Bone marrow (tissue), 2 donors: ENCODE data around the gene VCPKMT.
"Not testable (repeated sequence)": the region's sequence is repeated elsewhere in the genome, so short reads cannot be mapped to it uniquely, and the experiment has no call there.

Experiments
- DNase-seq, 2 donors: peaks; one replicate each; lab custom pipeline; 2025; lab: John Stamatoyannopoulos, UW

The VCPKMT gene

DNA sequence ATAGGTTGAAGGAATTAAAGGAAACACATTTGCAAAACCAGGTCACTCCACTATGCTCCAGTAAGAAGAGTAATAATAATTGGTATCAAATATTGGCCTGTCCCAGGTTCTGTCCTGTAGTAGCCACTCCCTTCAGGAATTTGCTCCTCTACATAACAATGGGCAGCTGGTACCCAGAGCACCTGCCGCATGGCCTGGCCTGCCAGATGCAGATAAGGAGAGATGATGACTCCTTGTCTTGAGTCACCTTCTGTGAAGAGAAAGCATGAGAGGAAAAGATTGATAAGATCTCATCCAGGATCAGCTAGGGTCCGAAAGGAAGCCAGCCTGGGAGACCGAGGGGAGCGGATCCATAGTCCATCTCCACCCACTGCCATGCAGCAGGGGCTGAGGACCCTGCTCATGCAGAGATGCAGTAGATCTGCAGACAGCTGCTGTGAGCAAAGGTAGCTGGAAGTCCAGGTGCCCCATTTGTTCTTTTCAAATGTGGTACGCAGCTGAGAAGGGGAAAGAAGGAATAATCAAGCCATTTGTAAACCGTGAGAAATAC is 24.3 kb downstream of the VCPKMT start:
- no peak for DNase-seq

DNA sequence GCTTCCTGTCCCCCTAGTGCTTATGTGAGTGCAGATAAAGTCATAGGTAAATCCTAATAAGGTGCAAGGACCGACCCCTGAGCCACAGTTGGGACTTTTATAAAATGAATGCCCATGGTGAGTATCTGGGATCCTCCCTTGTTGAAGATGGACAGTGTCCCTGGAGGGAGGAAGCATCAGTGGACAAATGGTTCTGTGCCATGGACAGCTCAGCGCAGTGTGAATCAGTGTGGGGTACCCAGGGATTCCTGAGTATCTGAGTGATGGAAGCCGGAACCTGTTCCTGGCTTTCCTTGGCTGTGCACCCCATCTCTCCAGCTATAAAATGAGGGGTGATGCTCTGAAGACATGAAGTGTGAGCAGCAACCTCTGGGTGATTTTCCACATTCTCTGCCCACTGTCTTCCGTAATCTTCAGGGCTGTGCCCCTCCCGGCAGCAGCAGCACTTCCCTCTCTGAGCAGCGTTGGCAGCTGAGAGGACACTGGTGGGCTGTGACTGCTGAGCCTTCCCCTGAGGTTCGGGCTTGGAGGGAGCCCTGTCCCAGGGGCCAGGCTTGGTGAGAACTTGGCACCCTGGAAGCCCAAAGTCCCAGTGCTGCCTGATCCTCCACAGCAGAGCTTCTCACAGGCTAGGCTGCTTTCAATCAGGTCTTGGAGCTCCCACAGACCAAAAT is 25.0 kb downstream of the VCPKMT start:
- no peak for DNase-seq

DNA sequence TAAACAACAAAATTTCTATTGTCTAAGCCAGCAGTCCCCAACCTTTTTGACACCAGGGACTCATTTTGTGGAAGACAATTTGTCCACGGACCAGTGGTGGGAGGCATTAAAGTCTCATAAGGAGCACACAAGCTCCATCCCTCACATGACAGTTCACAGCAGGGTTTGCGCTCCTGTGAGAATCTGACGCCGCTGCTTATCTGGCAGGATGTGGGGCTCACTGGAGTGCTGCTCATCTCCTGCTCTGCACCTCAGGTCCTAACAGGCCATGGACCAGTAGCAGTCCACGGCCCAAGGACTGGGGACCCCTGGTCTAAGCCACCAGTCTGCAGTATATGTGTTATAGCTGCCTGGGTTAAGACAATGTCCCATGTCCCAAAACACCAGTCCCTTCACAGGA is 27.2 kb downstream of the VCPKMT start:
- DNase-seq = no peak

DNA sequence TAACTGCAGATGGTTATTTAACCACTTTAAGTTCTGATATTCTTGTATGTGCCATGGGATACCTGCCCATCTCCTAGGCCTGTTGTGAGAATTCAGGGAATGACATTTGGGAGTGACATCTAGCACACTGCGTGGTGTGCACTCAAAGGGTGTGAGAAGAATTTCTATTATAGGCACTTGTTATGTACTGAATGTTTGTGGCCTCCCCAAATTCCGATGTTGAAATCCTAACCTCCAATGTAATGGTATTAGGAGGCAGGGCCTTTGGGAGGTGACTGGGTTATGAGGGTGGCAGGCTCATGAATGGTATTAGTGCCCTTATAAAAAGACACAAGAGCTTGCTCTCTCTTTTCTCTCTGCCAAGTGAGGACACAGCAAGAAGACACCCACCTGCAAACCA is 27.6 kb downstream of the VCPKMT start:
- no peak for DNase-seq

DNA sequence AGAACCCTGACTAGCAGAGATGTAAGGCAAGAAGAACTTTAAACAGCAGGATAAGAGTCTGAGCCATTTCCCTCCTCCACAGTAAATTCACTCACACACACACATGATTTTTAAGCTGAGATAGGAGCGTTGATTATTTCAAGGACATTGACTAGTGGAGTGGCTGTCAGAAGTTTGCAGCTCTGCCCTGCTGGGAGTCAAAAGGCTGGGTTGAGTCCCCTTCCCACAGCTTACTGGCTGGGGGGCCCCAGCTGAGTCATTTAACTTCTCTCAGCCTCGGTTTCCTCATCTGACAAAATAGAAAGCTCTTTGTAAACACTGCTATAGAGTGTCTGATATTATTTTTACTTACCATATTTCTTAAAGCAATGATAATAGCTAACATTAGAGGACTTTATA is 28.3 kb downstream of the VCPKMT start:
- no peak for DNase-seq

DNA sequence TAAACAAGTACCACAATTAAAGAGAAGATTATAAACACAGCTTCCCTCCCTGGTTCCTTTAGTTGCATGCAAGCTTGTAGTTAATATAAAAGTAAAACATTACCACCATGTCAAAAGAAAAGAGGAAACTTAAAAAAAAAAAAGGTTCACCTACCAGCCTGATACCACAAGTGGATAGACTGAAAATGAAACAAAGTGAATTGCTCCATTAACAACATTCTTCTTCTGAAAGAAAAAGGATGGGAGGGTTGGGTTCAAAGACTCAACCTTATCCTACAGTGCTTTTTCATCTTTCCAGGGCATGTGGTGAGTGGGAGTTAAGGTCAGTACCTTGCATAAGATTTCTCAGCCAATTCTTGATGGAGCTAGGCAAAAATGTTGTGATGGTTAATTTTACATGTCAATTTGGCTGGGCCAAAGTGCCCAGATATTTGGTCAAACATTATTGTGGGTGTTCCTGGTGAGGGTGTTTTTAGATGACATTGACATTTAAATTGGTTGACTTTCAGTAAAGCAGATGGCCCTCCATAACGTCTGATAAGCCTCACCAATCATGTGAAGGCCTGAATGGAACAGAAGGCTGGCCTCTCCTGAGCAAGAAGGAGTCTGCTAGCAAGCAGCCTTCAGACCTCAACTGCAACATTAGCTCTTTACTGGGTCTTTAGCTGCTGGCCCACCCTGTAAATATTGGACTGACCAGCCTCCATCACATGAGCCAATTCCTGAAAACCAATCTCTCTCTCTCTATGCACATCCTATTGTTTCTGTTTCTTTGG is 28.8 kb downstream of the VCPKMT start:
- DNase-seq = peak in 1 of 2 donors; percentile 49

DNA sequence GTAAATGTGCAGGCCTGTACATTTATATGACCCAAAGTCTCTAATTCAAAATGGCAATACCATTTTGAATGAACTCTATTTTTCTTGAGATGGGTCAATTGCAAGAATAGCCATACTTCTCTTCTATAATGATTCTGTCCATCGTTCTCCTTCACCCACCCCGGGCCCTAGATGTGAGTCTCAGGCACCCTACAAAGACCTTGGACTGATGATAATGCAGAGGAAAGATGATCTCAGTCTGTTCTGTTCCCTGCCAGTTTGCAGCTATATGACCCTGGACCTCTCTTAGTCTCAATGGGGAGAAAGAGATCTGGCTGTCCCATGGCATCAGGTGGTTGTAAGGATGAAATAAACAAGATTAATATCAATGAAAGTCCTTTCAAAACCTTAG is 30.1 kb downstream of the VCPKMT start:
- no peak for DNase-seq

DNA sequence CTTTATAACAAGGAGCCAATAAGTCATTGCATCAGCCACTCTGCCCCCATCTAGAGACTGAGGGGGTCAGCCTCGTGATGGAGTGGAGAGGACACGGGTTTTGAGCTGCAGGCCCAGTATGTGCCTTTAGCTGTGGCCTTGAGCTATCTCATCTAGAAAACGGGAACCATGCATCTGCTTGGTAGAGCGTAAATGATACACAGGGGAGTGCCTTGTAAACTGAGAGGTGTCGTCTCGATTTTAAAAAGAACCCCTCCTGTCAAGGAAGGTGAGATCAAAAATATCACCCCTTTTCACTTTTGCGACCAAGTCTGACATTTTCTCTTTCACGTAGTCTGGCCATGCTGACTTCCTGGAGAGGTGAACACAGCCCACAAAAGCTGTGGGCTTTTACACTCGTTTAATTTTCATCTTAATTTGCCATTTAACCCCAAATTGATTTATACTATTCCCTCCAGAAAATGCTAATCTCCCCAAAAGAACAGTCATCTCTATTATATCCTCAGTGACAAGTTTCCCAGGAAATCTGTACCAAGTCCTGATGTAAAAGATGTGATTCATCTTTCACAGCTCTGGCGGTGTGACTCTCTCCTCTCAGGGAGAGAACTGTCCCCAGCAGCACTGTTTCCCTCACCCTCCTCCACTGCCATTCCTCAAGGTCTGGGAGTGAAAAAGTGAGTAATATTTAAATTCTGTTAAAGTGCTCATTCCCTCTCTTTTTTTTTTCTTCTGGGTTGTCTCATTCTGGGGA is 30.6 kb downstream of the VCPKMT start:
- DNase-seq = no peak

DNA sequence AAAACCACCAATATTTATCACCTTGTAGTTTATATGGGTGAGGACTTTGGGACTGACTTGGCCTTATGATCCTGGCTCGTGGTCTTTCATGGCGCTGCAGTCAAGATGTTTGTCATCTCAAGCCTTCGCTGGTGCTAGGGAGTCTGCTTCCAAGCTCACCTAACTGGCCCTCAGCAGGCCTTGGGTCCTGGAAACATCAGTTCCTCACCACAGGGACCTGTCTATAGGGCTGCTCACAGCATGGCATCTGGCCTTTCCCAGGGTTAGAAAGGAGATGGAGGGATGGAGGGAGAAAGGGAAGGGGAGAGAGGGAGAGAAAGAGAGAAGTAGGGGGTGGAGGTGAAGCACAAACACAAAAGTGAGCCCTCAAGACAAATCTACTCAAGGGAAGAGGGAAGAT is 31.7 kb downstream of the VCPKMT start:
- no peak for DNase-seq

DNA sequence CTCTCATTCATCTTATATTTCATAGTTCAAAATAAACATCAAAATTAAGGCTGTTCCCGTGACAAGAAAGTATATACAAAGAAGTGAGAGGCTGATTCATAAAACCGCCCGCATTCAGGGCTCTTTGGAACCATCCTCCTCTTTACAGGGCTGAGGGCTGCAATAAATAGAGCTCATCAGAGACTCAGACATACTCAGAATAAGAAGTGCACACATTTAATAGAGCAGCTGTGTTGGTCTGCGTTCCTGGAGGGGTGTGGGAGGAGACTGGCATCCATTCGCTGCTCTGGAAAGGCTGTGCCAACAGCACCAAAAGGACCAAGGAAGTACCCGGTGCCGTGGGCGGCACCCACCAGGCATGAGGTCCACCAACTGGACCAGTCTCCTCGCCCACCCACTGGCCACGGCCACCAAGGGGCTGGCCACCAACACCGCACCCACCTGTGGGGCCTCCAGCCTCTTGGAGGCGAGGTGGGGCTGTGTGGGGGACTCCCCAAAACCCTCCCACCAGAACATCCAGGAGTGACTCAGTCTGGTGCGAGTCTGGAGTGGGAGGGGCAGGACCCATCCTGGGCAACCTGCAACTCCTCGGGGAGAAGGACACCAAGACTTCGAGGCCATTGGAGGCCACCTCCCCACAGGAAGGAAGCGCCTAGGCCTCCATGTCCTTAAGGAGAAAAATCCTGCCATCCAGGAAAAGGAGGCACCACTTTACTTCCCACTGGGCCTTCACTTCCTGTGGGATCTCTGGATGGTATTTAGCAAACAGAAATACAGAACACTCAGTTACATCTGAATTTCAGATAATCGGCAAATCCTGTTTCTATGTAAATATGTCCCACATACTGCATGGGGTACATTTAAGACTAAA is 32.7 kb downstream of the VCPKMT start:
- DNase-seq = no peak

DNA sequence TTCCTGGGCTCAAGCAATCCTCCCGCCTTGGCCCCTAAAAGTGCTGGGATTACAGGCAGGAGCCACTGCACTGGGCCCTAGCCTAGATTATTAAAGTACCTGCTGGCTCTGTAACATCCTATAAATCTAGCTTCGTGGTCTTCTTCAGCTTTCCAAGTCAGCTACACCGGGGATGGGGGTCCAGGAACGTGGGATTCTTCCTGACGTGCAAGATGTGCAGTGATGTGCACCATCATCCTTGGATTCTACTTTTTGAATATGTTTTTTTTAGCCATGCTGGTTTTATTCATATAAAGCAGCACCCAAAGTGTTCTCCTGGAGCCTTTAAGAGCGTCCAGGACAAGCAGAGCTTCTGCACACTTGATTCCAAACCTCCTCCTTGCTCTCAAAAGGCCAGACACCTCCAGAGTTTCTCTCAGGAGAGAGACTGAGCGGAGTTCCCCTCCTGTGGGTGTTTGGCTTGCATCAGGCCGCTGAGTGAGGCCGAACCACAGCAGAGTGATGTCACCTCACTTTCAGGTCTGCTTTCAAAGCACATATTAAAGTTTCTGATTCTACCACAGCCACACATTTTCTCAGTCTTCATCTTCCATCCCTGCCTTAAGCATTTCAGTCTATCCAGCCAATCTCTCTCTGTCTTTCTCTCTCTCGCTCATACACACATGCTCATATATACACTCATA is 33.4 kb downstream of the VCPKMT start:
- DNase-seq = peak in 1 of 2 donors; percentile 9

DNA sequence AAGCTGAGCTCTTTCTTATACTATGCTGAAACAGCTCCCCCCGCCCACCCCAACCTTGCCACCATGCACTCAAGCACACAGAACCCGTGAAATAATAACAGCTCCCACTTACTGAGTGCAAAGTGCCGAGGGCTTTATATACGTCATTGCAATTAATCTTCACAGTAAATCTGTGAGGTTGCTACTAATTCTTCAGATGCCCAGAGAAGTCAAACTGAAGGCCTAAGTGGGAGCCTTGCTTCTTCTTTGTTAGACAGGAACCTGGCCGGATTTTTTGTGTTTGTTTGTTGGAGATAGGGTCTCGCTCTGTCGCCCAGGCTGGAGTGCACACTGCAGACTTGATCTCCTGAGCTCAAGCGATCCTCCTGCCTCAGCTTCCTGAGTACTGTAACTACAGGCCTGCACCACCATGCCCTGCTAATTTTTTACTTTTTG is 34.0 kb downstream of the VCPKMT start:
- DNase-seq = no peak

DNA sequence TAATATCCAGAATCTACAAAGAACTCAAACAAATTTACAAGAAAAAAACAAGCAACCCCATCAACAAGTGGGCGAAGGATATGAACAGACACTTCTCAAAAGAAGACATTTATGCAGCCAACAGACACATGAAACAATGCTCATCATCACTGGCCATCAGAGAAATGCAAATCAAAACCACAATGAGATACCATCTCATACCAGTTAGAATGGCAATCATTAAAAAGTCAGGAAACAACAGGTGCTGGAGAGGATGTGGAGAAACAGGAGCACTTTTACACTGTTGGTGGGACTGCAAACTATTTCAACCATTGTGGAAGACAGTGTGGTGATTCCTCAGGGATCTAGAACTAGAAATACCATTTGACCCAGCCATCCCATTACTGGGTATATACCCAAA is 37.3 kb downstream of the VCPKMT start:
- not testable (repeated sequence) for DNase-seq

DNA sequence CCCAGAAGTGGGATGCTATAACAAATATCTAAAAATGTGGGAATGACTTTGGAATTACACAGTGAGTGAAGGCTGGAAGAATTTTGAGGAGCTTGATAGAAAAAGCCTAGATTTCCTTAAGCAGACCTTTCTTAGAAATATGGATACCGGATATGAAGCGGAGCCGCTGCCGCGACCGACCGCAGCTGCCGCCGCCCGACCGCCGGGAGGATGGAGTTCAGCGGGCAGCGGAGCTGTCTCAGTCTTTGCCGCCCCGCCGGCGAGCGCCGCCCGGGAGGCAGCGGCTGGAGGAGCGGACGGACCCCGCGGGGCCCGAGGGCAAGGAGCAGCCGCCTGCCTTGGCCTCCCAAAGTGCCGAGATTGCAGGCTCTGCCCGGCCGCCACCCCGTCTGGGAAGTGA is 42.7 kb downstream of the VCPKMT start:
- not testable (repeated sequence) for DNase-seq

DNA sequence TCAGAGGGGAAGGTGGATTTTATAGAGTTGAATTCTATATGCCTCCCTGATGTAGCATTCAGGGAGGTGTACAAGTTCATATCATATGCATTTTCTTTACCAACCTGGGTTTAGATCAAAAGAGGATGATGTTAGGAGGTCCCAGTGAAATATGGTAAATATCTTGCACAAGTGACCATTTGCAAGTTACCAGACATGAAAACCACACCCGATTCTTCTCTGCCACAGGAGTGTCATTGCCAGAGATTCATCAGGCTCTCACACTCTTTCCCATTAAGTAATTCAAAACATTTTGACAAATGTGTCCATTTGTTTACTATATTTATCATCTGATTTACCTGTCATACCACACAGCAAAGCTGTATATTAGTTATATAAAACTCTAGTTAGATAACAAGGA is 44.0 kb downstream of the VCPKMT start:
- no peak for DNase-seq

DNA sequence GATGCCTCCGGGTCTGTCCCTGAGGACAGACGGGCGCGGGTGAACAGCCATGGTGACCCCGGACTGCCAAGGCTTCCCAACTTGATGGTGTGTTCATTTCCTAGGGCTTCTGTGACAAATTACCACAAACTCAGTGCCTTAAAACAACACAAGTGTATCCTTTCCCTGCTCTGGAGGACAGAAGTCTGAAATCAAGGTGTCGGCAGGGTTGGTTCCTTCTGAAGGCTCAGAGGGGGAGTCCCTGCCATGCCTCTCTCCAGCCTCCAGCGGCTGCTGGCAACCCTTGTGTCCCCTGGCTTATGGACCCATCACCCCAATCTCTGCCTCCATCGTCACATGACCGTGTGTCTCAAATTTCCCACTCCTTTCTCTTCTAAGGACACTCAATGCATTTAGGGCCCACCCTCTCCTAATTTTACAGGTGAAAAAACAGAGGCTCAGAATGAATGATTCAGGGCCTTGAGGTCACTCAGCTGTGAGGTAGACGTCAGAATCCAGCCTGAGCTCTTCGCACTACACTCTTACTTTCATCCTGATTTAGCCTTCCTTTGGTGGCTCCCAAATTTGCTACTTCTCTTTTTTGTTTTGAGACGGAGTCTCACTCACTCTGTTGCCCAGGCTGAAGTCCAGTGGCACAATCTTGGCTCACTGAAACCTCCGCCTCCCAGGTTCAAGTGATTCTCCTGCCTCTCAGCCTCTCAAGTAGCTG is 45.4 kb downstream of the VCPKMT start:
- no peak for DNase-seq

DNA sequence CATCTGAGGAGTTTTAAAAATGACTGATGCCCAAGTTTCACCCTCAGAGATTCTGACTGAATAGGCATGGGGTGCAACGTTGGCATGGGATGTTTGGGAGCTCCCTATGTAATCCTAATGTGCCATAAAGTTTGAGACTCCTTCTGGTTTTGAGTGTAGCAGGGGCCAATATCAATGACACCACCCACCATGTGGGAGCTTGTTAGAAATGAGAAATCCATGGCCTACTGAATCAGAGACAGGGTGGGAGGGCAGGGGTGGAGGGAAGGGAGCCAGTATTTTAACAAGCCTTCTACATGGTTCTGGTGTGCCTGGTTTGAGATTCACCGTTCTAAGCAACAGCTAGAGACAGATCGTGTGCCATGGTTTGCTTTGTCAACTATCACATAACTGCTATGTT is 46.1 kb downstream of the VCPKMT start:
- DNase-seq = no peak

DNA sequence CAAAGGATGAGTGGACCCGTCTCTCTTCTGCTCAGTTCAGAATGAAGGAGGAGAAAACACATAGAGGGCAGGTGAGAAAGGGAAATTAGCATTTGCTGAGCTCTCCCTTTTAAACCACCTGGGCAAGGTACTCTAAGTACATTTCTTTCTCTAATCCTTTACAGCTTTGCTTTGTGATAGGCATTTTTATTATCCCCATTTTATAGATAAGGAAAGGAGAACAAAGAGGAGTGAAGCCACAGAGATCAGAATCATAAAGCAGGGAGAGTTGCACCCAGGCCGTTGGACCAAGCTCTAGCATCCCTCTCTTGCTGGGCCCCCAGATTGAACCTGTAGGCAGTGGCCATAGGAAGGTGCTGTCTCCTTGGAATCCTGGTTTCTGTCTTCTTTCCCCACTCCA is 47.0 kb downstream of the VCPKMT start:
- DNase-seq = no peak

DNA sequence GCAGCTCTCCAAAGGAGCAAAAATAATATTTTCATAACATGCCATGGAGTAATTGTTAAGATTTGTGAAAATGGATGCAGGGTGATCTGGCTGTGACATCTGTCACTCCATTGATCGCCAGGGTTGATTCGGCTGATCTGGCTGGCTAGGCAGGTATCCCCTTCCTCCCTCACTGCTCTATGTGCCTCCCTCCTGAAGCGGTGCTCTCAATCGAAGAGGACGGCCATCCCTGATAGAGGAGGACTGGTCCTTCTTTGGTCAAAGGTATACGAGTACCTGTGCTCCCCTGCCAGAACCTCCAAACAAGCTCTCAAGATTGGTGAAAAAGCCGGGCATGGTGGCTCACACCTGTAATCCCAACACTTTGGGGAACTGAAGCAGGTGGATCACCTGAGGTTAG is 47.9 kb downstream of the VCPKMT start:
- no peak for DNase-seq

DNA sequence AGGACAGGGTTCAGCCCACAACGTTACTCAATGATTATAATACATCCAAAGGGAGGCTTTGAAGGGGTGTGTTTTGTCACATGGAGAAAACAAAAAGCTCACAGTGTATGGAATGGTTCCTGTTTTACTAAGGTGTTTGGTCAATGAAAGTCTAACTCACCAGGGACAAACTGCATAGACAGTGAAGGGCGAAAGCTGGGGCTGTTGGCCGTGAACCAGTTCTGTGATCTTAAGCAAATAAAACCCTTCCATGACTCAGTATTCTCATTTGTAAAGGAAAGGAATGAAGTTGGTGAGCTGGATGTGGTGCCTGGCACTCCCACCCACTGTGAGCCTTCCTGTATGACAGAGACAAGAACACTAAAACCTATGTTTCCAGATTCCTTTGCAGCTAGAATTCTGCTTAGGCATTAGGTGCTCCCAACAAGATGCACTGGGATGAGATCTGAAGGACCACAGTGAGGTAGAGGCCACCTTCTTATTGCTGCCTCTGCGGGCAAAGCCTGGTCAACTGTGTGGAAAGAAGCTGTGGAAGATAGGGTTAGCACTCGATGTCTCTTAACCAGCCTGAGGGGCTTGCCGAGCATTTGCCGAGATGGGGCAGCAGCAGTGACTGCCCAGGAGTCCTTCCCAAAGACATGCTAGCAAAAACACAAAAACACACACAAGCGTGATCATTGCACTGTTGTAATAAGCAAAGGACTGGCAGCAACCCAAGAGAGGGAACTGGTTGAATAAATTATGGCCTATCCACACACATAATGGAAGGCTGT is 48.5 kb downstream of the VCPKMT start:
- DNase-seq = no peak
